ENCODE data around the gene NELL2.

Gene NELL2

GRCh38 chr12:44464180-44464579, 411.9 kb downstream of the NELL2 start:
- DNase-seq (ENCODE audit: low spot score): no peak

DNA sequence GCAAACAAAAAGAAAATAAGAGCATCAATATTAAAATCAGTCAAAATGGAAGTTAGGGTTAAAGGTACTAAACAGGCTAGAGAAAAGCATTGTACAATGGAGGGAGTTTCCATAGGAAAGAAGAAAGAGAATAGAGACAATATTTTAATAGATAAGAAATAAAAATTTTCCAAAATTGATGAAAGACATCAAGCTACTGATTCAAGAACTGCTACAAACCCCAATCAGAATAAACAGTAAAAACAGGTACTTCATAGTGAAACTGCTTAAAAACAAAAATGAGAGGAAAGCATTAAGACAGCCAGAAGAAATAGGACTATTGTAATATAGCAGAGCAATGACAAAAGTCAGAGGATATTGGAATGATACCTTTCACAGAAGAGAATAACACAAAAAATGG, 413.4 kb downstream of the NELL2 start:
- no peak for DNase-seq (ENCODE audit: low spot score)

- DNase-seq (ENCODE audit: low spot score): no peak
Measured at GRCh38 chr12:44460261-44460660, 415.9 kb downstream of the NELL2 start.

DNA sequence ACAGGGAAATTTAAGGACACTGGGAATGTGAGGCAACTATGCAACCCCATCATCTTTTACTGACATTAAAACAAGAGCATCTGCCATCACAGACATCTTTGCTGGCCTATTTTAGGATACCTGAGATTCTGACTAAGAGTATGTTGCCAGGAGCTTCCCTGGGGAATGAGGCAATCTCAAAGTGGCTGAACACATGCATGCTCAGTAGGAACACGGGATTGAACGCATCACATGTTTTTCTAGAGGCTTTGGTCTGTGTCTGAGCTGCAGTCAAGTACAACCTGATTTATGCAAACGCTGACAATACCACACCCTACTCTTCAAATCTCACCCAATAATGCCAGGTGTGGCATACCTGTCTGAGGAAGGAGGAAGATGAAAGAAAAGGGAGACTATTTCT, 416.5 kb downstream of the NELL2 start:
- DNase-seq (ENCODE audit: low spot score): no peak
